WTC11 (cell line): Measurements from ENCODE around the gene VPS25.

Experiments used
- AFF4 ChIP-seq: sonication (generic); formaldehyde crosslinking; IDR thresholded peaks from 2 replicates; pipeline ENCODE4 v1.8.1; 2023; ENCODE audit warnings: mild to moderate bottlenecking, missing genetic modification reagents, borderline replicate concordance
- CTCF ChIP-seq: fragments of 200-600 bp; IDR thresholded peaks from 2 replicates; pipeline ENCODE4 v1.8.0; 2022; ENCODE audit warnings: antibody characterized with exemption
- FOXJ3 ChIP-seq: sonication (generic); formaldehyde crosslinking; IDR thresholded peaks from 2 replicates; pipeline ENCODE4 v1.9.0; 2021; ENCODE audit warnings: missing genetic modification reagents, mild to moderate bottlenecking, borderline replicate concordance
- HMGXB4 ChIP-seq: sonication (generic); formaldehyde crosslinking; IDR thresholded peaks from 2 replicates; pipeline ENCODE4 v1.8.1; 2023; ENCODE audit warnings: mild to moderate bottlenecking, moderate library complexity, missing genetic modification reagents
- JUN ChIP-seq: sonication (generic); formaldehyde crosslinking; IDR thresholded peaks from 2 replicates; pipeline ENCODE4 v1.8.0; 2023; ENCODE audit warnings: mild to moderate bottlenecking, missing genetic modification reagents
- RELA ChIP-seq: sonication (generic); formaldehyde crosslinking; IDR thresholded peaks from 2 replicates; pipeline ENCODE4 v1.8.1; 2022; ENCODE audit warnings: missing genetic modification reagents, mild to moderate bottlenecking, borderline replicate concordance
- USF1 ChIP-seq: sonication (generic); formaldehyde crosslinking; IDR thresholded peaks from 2 replicates; pipeline ENCODE4 v1.8.0; 2022; ENCODE audit warnings: mild to moderate bottlenecking, missing genetic modification reagents
- ZSCAN18 ChIP-seq: fragments of 250-450 bp; sonication (Bioruptor Pico); IDR thresholded peaks from 2 replicates; pipeline ENCODE4 v2.1.2; 2022; ENCODE audit warnings: mild to moderate bottlenecking, moderate library complexity

- TF ChIP-seq CTCF = no peak
- TF ChIP-seq AFF4 (CRISPR knock-in tag) = no peak
- TF ChIP-seq USF1 = no peak
- no peak for TF ChIP-seq ZSCAN18 (CRISPR knock-in tag)
- TF ChIP-seq FOXJ3 (CRISPR knock-in tag) = no peak
- TF ChIP-seq RELA (CRISPR knock-in tag) = no peak
- TF ChIP-seq JUN = no peak
- no peak; the same call in 1 of the 2 replicates for TF ChIP-seq HMGXB4
These were observed at the start of gene VPS25 for GRCh38 chr17:42773290-42774035.
